A549 (cell line): ENCODE data around the gene SAT1. TPM values are rescaled to one million over a fixed set of nuclear protein-coding genes. Genes with fewer than 3 reads are reported as not detected.

Experiments used
- ATAC-seq, 2 experiments: fragments of 200-7000 bp in 1 of 2; fragments of >200 bp in 1 of 2; cut with Nextera tagmentation in 1 of 2; cut with Tn5 transposase in 1 of 2; 3 replicates each; pipeline versions ENCODE4 v1.8.0 to v1.9.1; 2018 to 2020; ENCODE audit warnings: mild to moderate bottlenecking in 1 of 2, moderate library complexity in 1 of 2
- CTCF ChIA-PET: fragments of 300-600 bp; sonication (Branson Sonifier 250); formaldehyde crosslinking; extraction: SDS; loops from one replicate; lab custom pipeline; 2021; ENCODE audit warnings: antibody characterized with exemption, inconsistent platforms; lab: Yijun Ruan, JAX
- POLR2A ChIA-PET: fragments of 350-600 bp; formaldehyde crosslinking; extraction: SDS; loops from one replicate; lab custom pipeline; 2021; ENCODE audit warnings: antibody characterized with exemption, inconsistent platforms; lab: Yijun Ruan, JAX
- DNase-seq, 2 experiments: peaks; one replicate each; pipeline versions ENCODE4 v3.0.0 to v3.0.0-alpha.2; 2011 to 2016; ENCODE audit warnings: low read depth in 1 of 2, low spot score in 1 of 2
- FAIRE-seq: peaks from 2 replicates; lab custom pipeline; 2011; peaks lifted over from hg19 to GRCh38; lab: Jason Lieb, UNC
- H3K27ac ChIP-seq, 2 experiments: fragments of >200 bp; sonication (Bioruptor Twin); formaldehyde crosslinking; 3 replicates each; pipeline ENCODE4 v1.5.1; 2016 to 2017
- H3K4me1 ChIP-seq: fragments of >200 bp; sonication (Bioruptor Twin); formaldehyde crosslinking; 3 replicates; pipeline ENCODE4 v1.6.1; 2016
- H3K4me2 ChIP-seq: fragments of >200 bp; sonication (Bioruptor Twin); formaldehyde crosslinking; 3 replicates; pipeline ENCODE4 v1.6.1; 2016
- H3K4me3 ChIP-seq: fragments of >200 bp; sonication (Bioruptor Twin); formaldehyde crosslinking; 3 replicates; pipeline ENCODE4 v1.5.1; 2016
- H3K9me3 ChIP-seq: fragments of >200 bp; sonication (Bioruptor Twin); formaldehyde crosslinking; 3 replicates; pipeline ENCODE4 v1.6.1; 2016
- FOSB ChIP-seq: fragments of 250-450 bp; sonication (Bioruptor Pico); IDR thresholded peaks from 2 replicates; pipeline ENCODE4 v1.5.0; 2020; ENCODE audit warnings: mild to moderate bottlenecking, moderate library complexity
- RARB ChIP-seq: fragments of 250-450 bp; sonication (Bioruptor Pico); IDR thresholded peaks from 2 replicates; pipeline ENCODE4 v1.8.0; 2021; ENCODE audit warnings: mild to moderate bottlenecking, moderate library complexity
- ZNF302 ChIP-seq: fragments of 250-450 bp; sonication (Bioruptor Pico); IDR thresholded peaks from 2 replicates; pipeline ENCODE4 v1.9.0; 2021; ENCODE audit warnings: inconsistent platforms, mild to moderate bottlenecking, moderate library complexity
- WGBS: methylation state at CpG from one replicate; pipeline ENCODE4 v1.1.6; 2017; ENCODE audit errors: missing lambda C conversion rate; 5-methylcytosine and 5-hydroxymethylcytosine counted together
- polyA plus RNA-seq, 4 experiments: library from polyadenylated mRNA; depleted of rRNA in 3 of 4; stranded (reverse); fragments of >200 nt; fragmentation: RNase III in 1 of 4; extraction: RNeasy Plus Mini Kit Qiagen cat#74134 plus additional on column Dnase treatment in 1 of 4; gene quantifications; 2 replicates in 3 of 4; 3 replicates in 1 of 4; pipeline ENCODE4 v1.2.3, GENCODE V29; 2011 to 2017
- small RNA-seq, 6 experiments: library from RNA; depleted of rRNA; stranded (forward); fragments of <200 nt; gene quantifications; one replicate each; pipeline ENCODE3, GENCODE V24; 2012

SAT1 gene
- polyA plus RNA-seq, 2 of the 4 experiments (the other 2 are of a cell fraction), result 585 to 3,185 TPM

DNA sequence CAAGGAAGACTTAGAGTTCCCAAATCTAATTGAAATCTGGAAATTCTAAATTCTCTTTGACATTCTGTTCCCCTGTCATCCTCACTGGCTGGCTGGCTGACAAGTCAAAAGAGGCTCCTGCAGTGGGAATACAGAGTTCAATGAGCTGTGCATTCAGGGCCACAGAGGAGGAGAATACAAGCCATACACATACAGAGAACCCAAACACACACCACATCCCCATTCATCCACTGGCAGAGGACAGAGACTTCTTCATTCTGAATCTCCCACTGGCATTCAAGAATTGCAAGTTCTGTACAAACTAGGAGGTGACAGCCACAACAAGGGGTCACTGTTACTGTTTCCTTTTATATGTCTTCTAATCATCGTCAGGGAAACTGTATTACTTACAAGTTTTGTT, 49.7 kb downstream of the SAT1 start:
- TF ChIP-seq FOSB (CRISPR knock-in tag) (no peak), ZNF302 (CRISPR knock-in tag) (no peak), RARB (CRISPR knock-in tag) (no peak)
- Histone ChIP-seq H3K4me3 (no peak overlapping the region), H3K9me3 (no peaks in the 10 kb centered on the region), H3K27ac (0 out of 6 replicates have a peak overlapping the region, but pooled peaks of 1 of the 2 experiments have one; percentile 23), H3K4me1 (no peaks in the 10 kb centered on the region), H3K4me2 (no peak overlapping the region)
- WGBS, result 88% methylated on average over 1 of the region's 1 CpG
- ATAC-seq (no peak), DNase-seq (no peak), FAIRE-seq (no peak)
- CTCF ChIA-PET, result no interaction called here
- POLR2A ChIA-PET, result no interaction called here

Small RNAs within 50 kb of the gene (small RNA-seq; reads per million reads assigned to genes)
- 0 reads per million in 6 experiments for gene RF00019

Other genes with a start within 250 kb of the SAT1 start
- 283 and 313 TPM in 2 replicates for gene PRDX4, start 115.7 kb upstream of the SAT1 start, polyA plus RNA-seq (2011; rRNA removed)
- 207 to 226 TPM (median 212 TPM) in 3 replicates for gene PRDX4, start 115.7 kb upstream of the SAT1 start, polyA plus RNA-seq (2017; fragmentation: RNase III; extraction: RNeasy Plus Mini Kit Qiagen cat#74134 plus additional on column Dnase treatment)
- gene ACOT9, start 39.9 kb upstream of the SAT1 start, polyA plus RNA-seq (2011; rRNA removed), result 83.0 and 110 TPM in 2 replicates
- gene ACOT9, start 39.9 kb upstream of the SAT1 start, polyA plus RNA-seq (2017; fragmentation: RNase III; extraction: RNeasy Plus Mini Kit Qiagen cat#74134 plus additional on column Dnase treatment), result 87.0 to 91.2 TPM (median 87.3 TPM) in 3 replicates
- gene APOO, start 124.8 kb downstream of the SAT1 start, polyA plus RNA-seq (2011; rRNA removed), result 48.5 and 59.4 TPM in 2 replicates
- 33.3 to 35.1 TPM (median 33.5 TPM) in 3 replicates for gene APOO, start 124.8 kb downstream of the SAT1 start, polyA plus RNA-seq (2017; fragmentation: RNase III; extraction: RNeasy Plus Mini Kit Qiagen cat#74134 plus additional on column Dnase treatment)
- gene CXorf58, start 124.8 kb downstream of the SAT1 start, polyA plus RNA-seq (2011; rRNA removed), result 0.37 and 0.47 TPM in 2 replicates
- gene CXorf58, start 124.8 kb downstream of the SAT1 start, polyA plus RNA-seq (2017; fragmentation: RNase III; extraction: RNeasy Plus Mini Kit Qiagen cat#74134 plus additional on column Dnase treatment), result 0.07 to 0.16 TPM (median 0.15 TPM) in 3 replicates
- 11.2 and 15.0 TPM in 2 replicates for gene KLHL15, start 244.0 kb downstream of the SAT1 start, polyA plus RNA-seq (2011; rRNA removed)
- gene KLHL15, start 244.0 kb downstream of the SAT1 start, polyA plus RNA-seq (2017; fragmentation: RNase III; extraction: RNeasy Plus Mini Kit Qiagen cat#74134 plus additional on column Dnase treatment), result 6.1 to 6.4 TPM (median 6.2 TPM) in 3 replicates